ENCODE results near the gene MPI. TPM values are rescaled to one million over a fixed set of nuclear protein-coding genes. Genes with fewer than 3 reads are reported as not detected.

Gene MPI
- total and polyA plus RNA-seq, 10 donors: 16.4 to 49.9 (median 35.2) TPM

- intact Hi-C loops (cut with DNase I; ENCODE audit: low total_unique reads): no loop called here
- no peak for DNase-seq
- WGBS, 5 donors: 7 to 15% (median 8%) methylated on average over 6 of the region's 6 CpGs
- H3K4me1 ChIP-seq: peaks cover 62 to 80% (median 76%) of the 10 kb centered on the region in 6 donors
- peak overlapping the region; percentile 69 to 99 (median 94) for H3K27ac ChIP-seq
- no peak for TF ChIP-seq CTCF (IDR thresholded peaks at IDR 0.05 in 8 of 11, conservative IDR thresholded peaks at IDR 0.05 in 3 of 11)
- no peak for TF ChIP-seq POLR2AphosphoS5 (IDR thresholded peaks at IDR 0.05)
- no peak for TF ChIP-seq POLR2A (IDR thresholded peaks at IDR 0.05)
- no peaks in the 10 kb centered on the region for H3K9me3 ChIP-seq
- H3K36me3 ChIP-seq: peaks cover 0 to 18% (median 0%) of the 10 kb centered on the region in 6 donors
- H3K4me3 ChIP-seq: peak overlapping the region in 3 of 8 donors; percentile 4 to 89 (median 61)
- no peaks in the 10 kb centered on the region for H3K27me3 ChIP-seq (replicated peaks in 1 of 7)
Measured at GRCh38 chr15:74870436-74871215, 19.2 kb upstream of the MPI start.

- no peak for DNase-seq
- Histone ChIP-seq H3K4me3 (peak overlapping the region; percentile 57 to 89 (median 73)), H3K27ac (peak overlapping the region; percentile 92 to 99 (median 96)), H3K36me3 (peaks cover 0 to 12% (median 0%) of the 10 kb centered on the region in 6 donors), H3K4me1 (peaks cover 49 to 60% (median 57%) of the 10 kb centered on the region in 6 donors), H3K9me3 (no peaks in the 10 kb centered on the region), H3K27me3 (replicated peaks in 1 of 7) (no peaks in the 10 kb centered on the region)
- 0 to 1% (median 1%) methylated on average over 8 to 11 of the region's 11 CpGs for WGBS, 5 donors
- intact Hi-C loops (cut with DNase I; ENCODE audit: low total_unique reads): no loop called here
- TF ChIP-seq POLR2A (IDR thresholded peaks at IDR 0.05) (no peak), CTCF (IDR thresholded peaks at IDR 0.05 in 8 of 11, conservative IDR thresholded peaks at IDR 0.05 in 3 of 11) (no peak), POLR2AphosphoS5 (IDR thresholded peaks at IDR 0.05) (no peak)
Measured at GRCh38 chr15:74872702-74873035, 17.2 kb upstream of the MPI start.

- no peaks in the 10 kb centered on the region for H3K9me3 ChIP-seq
- H3K4me1 ChIP-seq: peaks cover 43 to 54% (median 52%) of the 10 kb centered on the region in 6 donors
- H3K27ac ChIP-seq: peak within 1 kb of the TSS; percentile 92 to 99 (median 96)
- DNase-seq: peak; percentile 97
- peak within 1 kb of the TSS; percentile 57 to 89 (median 73) for H3K4me3 ChIP-seq
- H3K36me3 ChIP-seq: peaks cover 0 to 12% (median 0%) of the 10 kb centered on the region in 6 donors
- TF ChIP-seq CTCF (IDR thresholded peaks at IDR 0.05 in 8 of 11, conservative IDR thresholded peaks at IDR 0.05 in 3 of 11) (peak in 3 of 11 experiments; percentile 14 to 18 (median 14)), POLR2AphosphoS5 (IDR thresholded peaks at IDR 0.05) (peak; percentile 94 to 98 (median 97)), POLR2A (IDR thresholded peaks at IDR 0.05) (peak in 1 of 3 donors; percentile 72)
- no peaks in the 10 kb centered on the region for H3K27me3 ChIP-seq (replicated peaks in 1 of 7)
- WGBS, 5 donors: 0 to 1% (median 1%) methylated on average over 16 to 52 of the region's 52 CpGs
- intact Hi-C loops (cut with DNase I; ENCODE audit: low total_unique reads): no loop called here
Measured at GRCh38 chr15:74873036-74873755, 16.6 kb upstream of the MPI start, which contains the start of gene SCAMP2. Gene SCAMP2 (minus strand): TSS chr15:74873365. CDS start chr15:74873255, 110 bp downstream.
